ENCODE data around the gene SEZ6L2.

DNA sequence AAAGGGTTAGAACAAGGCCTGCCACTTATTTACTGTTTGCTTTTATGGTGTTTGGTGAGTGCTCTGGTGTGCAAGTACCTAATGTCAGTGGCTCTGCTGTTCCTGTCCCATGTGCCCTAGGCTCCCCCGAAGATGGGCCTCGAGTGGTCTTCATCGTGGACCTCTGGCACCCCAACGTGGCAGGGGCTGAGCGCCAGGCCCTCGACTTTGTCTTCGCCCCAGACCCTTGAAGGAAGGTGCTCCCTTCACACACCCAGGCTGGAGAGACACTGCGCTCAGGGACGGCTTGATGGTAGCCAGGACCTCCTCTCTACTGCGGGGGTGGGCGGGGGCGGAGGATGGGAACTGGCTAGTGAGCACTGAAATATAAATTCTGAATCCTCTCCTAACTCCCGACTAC lies 6.3 kb upstream of the SEZ6L2 start:
- TF ChIP-seq, protein P1, sequence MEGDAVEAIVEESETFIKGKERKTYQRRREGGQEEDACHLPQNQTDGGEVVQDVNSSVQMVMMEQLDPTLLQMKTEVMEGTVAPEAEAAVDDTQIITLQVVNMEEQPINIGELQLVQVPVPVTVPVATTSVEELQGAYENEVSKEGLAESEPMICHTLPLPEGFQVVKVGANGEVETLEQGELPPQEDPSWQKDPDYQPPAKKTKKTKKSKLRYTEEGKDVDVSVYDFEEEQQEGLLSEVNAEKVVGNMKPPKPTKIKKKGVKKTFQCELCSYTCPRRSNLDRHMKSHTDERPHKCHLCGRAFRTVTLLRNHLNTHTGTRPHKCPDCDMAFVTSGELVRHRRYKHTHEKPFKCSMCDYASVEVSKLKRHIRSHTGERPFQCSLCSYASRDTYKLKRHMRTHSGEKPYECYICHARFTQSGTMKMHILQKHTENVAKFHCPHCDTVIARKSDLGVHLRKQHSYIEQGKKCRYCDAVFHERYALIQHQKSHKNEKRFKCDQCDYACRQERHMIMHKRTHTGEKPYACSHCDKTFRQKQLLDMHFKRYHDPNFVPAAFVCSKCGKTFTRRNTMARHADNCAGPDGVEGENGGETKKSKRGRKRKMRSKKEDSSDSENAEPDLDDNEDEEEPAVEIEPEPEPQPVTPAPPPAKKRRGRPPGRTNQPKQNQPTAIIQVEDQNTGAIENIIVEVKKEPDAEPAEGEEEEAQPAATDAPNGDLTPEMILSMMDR (IDR thresholded peaks at IDR 0.05), result no peak
- TF ChIP-seq POLR2A (IDR thresholded peaks at IDR 0.05), result no peak

All from tibial nerve (tissue), 3 donors.